OCI-LY1 (cell line): ENCODE measurements around the gene VPS52.

ENCODE experiments used
- H2AFZ ChIP-seq: fragments of 200-600 bp; sonication (generic), shearing (Covaris generic); 2 replicates; pipeline ENCODE4 v1.6.0; 2014; ENCODE audit warnings: antibody characterized with exemption, mild to moderate bottlenecking, low read length
- H3F3A ChIP-seq: fragments of 200-600 bp; sonication (generic), shearing (Covaris generic); 2 replicates; pipeline ENCODE4 v1.6.0; 2014; ENCODE audit warnings: mild to moderate bottlenecking, antibody characterized with exemption, low read length, moderate library complexity; ENCODE audit not compliant: insufficient read depth
- H3K27ac ChIP-seq: fragments of 200-600 bp; sonication (generic); 2 replicates; pipeline ENCODE4 v1.5.1; 2014; ENCODE audit warnings: low read length, mixed run types, mild to moderate bottlenecking, low read depth; ENCODE audit not compliant: poor library complexity, severe bottlenecking
- H3K27me3 ChIP-seq: fragments of 200-600 bp; sonication (generic); 2 replicates; pipeline ENCODE4 v1.6.0; 2014; ENCODE audit warnings: antibody characterized with exemption, mild to moderate bottlenecking, low read length, moderate library complexity; ENCODE audit not compliant: insufficient read depth
- H3K36me3 ChIP-seq: fragments of 200-600 bp; sonication (generic); 2 replicates; pipeline ENCODE4 v1.6.1; 2014; ENCODE audit warnings: mild to moderate bottlenecking, antibody characterized with exemption, low read length, moderate library complexity, mixed read lengths; ENCODE audit not compliant: insufficient read depth
- H3K4me1 ChIP-seq: fragments of 200-600 bp; sonication (generic); 2 replicates; pipeline ENCODE4 v1.5.1; 2014; ENCODE audit warnings: mild to moderate bottlenecking, low read length, moderate library complexity; ENCODE audit not compliant: insufficient read depth, severe bottlenecking
- H3K4me2 ChIP-seq: fragments of 200-600 bp; sonication (generic), shearing (Covaris generic); 2 replicates; pipeline ENCODE4 v1.6.1; 2014; ENCODE audit warnings: low read length
- H3K4me3 ChIP-seq: fragments of 200-600 bp; sonication (generic); 2 replicates; pipeline ENCODE4 v1.5.1; 2014; ENCODE audit warnings: low read length, low read depth, mild to moderate bottlenecking, mixed read lengths; ENCODE audit not compliant: poor library complexity, severe bottlenecking
- H3K79me2 ChIP-seq: fragments of 200-600 bp; shearing (Covaris generic); 2 replicates; pipeline ENCODE4 v1.6.1; 2016; ENCODE audit warnings: mixed run types, low read length, mixed read lengths; ENCODE audit not compliant: insufficient read depth
- H3K9ac ChIP-seq: fragments of 200-600 bp; sonication (generic), shearing (Covaris generic); 2 replicates; pipeline ENCODE4 v1.6.1; 2014; ENCODE audit warnings: mild to moderate bottlenecking, low read length, mixed read lengths
- H3K9me2 ChIP-seq: fragments of 200-600 bp; sonication (generic), shearing (Covaris generic); 2 replicates; pipeline ENCODE4 v1.6.1; 2014; ENCODE audit warnings: low read depth, mild to moderate bottlenecking, low read length, mixed read lengths
- H3K9me3 ChIP-seq: fragments of 200-600 bp; shearing (Covaris generic); 2 replicates; pipeline ENCODE4 v1.6.1; 2014; ENCODE audit warnings: low read length, mixed read lengths
- H4K20me1 ChIP-seq: fragments of 200-600 bp; sonication (generic), shearing (Covaris generic); 2 replicates; pipeline ENCODE4 v1.6.0; 2016; ENCODE audit warnings: mild to moderate bottlenecking, low read length; ENCODE audit not compliant: insufficient read depth
- EZH2 ChIP-seq: fragments of 200-600 bp; sonication (generic), shearing (Covaris generic); IDR thresholded peaks from 2 replicates; pipeline ENCODE4 v1.8.0; 2017; ENCODE audit warnings: borderline replicate concordance, mixed run types, mild to moderate bottlenecking, antibody characterized with exemption, low read length, moderate library complexity, mixed read lengths
- TF ChIP-seq, protein P1 (sequence below): fragments of 200-600 bp; sonication (generic), shearing (Covaris generic); IDR thresholded peaks from 2 replicates; pipeline ENCODE4 v1.5.1; 2017; ENCODE audit warnings: mild to moderate bottlenecking, antibody characterized with exemption, low read length, moderate library complexity, mixed read lengths

VPS52 gene

GRCh38 chr6:33273924-33274902 is 2.5 kb upstream of the VPS52 start:
- Histone ChIP-seq H3F3A (peaks cover 8% of the 10 kb centered on the region; the same call in 1 of the 2 replicates), H3K9ac (peak overlapping the region; percentile 98), H3K36me3 (peaks cover 64% of the 10 kb centered on the region), H4K20me1 (no peaks in the 10 kb centered on the region), H3K79me2 (peaks cover 36% of the 10 kb centered on the region), H3K9me2 (no peaks in the 10 kb centered on the region), H2AFZ (no peak overlapping the region), H3K27ac (peak overlapping the region; percentile 87), H3K4me2 (peak overlapping the region; percentile 97), H3K4me1 (peaks cover 70% of the 10 kb centered on the region), H3K4me3 (peak overlapping the region; percentile 93), H3K9me3 (no peaks in the 10 kb centered on the region), H3K27me3 (no peaks in the 10 kb centered on the region)
- TF ChIP-seq EZH2, result no peak
- TF ChIP-seq, protein P1, sequence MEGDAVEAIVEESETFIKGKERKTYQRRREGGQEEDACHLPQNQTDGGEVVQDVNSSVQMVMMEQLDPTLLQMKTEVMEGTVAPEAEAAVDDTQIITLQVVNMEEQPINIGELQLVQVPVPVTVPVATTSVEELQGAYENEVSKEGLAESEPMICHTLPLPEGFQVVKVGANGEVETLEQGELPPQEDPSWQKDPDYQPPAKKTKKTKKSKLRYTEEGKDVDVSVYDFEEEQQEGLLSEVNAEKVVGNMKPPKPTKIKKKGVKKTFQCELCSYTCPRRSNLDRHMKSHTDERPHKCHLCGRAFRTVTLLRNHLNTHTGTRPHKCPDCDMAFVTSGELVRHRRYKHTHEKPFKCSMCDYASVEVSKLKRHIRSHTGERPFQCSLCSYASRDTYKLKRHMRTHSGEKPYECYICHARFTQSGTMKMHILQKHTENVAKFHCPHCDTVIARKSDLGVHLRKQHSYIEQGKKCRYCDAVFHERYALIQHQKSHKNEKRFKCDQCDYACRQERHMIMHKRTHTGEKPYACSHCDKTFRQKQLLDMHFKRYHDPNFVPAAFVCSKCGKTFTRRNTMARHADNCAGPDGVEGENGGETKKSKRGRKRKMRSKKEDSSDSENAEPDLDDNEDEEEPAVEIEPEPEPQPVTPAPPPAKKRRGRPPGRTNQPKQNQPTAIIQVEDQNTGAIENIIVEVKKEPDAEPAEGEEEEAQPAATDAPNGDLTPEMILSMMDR, result no peak

DNA sequence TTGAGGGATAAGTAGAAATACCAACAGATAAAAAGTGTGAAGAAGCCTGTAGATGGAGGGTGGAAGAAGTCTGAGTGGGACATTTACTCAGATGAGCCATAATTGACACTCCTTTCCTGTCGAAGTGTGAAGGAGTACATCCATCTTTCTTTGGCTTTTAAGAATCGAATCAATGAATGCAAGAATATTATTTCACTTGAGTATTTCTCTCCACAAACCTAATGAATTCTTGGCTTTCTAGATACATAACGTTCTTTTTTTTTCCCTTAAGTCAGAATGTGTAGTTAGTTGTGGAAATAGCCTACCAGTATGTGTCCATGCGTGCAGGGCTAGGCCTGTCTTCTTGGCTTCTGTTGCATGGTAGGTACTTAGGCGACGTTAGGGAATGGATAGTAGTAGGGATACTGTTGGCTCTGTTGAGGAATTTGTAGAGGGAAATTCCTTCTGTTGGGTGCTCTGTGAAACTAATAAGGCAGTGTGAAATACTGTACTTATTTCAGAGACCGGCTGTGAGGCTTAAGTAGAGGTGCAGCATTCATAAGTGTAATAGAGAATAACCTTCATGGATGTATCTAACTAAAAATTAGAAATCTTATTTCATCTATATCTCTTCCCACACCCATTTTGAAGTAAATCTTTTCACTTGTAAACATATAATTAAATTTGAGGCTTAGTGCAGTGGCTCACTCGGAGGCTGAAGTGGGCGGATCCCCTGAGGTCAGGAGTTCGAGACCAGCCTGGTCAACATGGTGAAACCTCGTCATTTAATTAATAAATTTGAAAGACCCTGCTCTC is 1.6 kb upstream of the VPS52 start:
- Histone ChIP-seq H3K27ac (peak overlapping the region; percentile 87), H3K79me2 (peaks cover 36% of the 10 kb centered on the region), H3K4me2 (peak overlapping the region; percentile 97), H3K9ac (peak overlapping the region; percentile 98), H3K36me3 (peaks cover 64% of the 10 kb centered on the region), H4K20me1 (no peaks in the 10 kb centered on the region), H3K4me1 (peaks cover 70% of the 10 kb centered on the region), H3F3A (peaks cover 8% of the 10 kb centered on the region; the same call in 1 of the 2 replicates), H3K9me3 (no peaks in the 10 kb centered on the region), H2AFZ (no peak overlapping the region), H3K4me3 (peak overlapping the region; percentile 93), H3K9me2 (no peaks in the 10 kb centered on the region), H3K27me3 (no peaks in the 10 kb centered on the region)
- TF ChIP-seq EZH2, result no peak
- TF ChIP-seq, protein P1, result no peak

- H3K27me3 ChIP-seq, result no peaks in the 10 kb centered on the region
- H3F3A ChIP-seq, result peaks cover 8% of the 10 kb centered on the region; the same call in 1 of the 2 replicates
- H3K27ac ChIP-seq, result peak overlapping the region; percentile 87
- H4K20me1 ChIP-seq, result no peaks in the 10 kb centered on the region
- peaks cover 62% of the 10 kb centered on the region for H3K4me1 ChIP-seq
- TF ChIP-seq, protein P1, result no peak
- TF ChIP-seq EZH2, result no peak
- peak overlapping the region; percentile 97 for H3K4me2 ChIP-seq
- peak overlapping the region; percentile 98 for H3K9ac ChIP-seq
- no peaks in the 10 kb centered on the region for H3K9me3 ChIP-seq
- no peaks in the 10 kb centered on the region for H3K9me2 ChIP-seq
- peaks cover 70% of the 10 kb centered on the region for H3K36me3 ChIP-seq
- peak overlapping the region; percentile 93 for H3K4me3 ChIP-seq
- H3K79me2 ChIP-seq, result peaks cover 36% of the 10 kb centered on the region
- H2AFZ ChIP-seq, result no peak overlapping the region
Measured at GRCh38 chr6:33272275-33273128, 826 bp upstream of the VPS52 start.
